SK-N-SH (cell line): Measurements from ENCODE around the gene PDZD2.

Source experiments
- CTCF ChIP-seq: fragments of 200-600 bp; sonication (generic); IDR thresholded peaks from 2 replicates; pipeline ENCODE4 v1.6.1; 2017; ENCODE audit warnings: antibody characterized with exemption, mild to moderate bottlenecking, moderate library complexity
- EP300 ChIP-seq, 2 experiments: IDR thresholded peaks; 2 replicates each; pipeline versions ENCODE4 v1.4.0 to v1.6.1; 2012; ENCODE audit warnings: borderline replicate concordance in 1 of 2, low read depth in 1 of 2, low read length in 1 of 2
- EZH2phosphoT487 ChIP-seq: fragments of 200-600 bp; sonication (generic); IDR thresholded peaks from 2 replicates; pipeline ENCODE4 v1.6.1; 2017; ENCODE audit warnings: low read depth, mixed run types, mild to moderate bottlenecking, antibody characterized with exemption, moderate library complexity, borderline replicate concordance
- GATA2 ChIP-seq: sonication (generic); formaldehyde crosslinking; IDR thresholded peaks from 2 replicates; pipeline ENCODE4 v1.5.0; 2020; ENCODE audit warnings: mild to moderate bottlenecking, missing genetic modification reagents
- JUND ChIP-seq: IDR thresholded peaks from 2 replicates; pipeline ENCODE4 v1.4.0; 2012
- MAX ChIP-seq: IDR thresholded peaks from 2 replicates; pipeline ENCODE4 v1.4.0; 2012; ENCODE audit warnings: low read depth
- MXI1 ChIP-seq: IDR thresholded peaks from 2 replicates; pipeline ENCODE4 v1.6.1; 2012; ENCODE audit warnings: mild to moderate bottlenecking, low read depth, low read length, improper control_type of control experiment
- REST ChIP-seq: IDR thresholded peaks from 2 replicates; pipeline ENCODE4 v1.6.1; 2012; ENCODE audit warnings: mild to moderate bottlenecking, low read depth, low read length, moderate library complexity
- SIN3A ChIP-seq: IDR thresholded peaks from 2 replicates; pipeline ENCODE4 v1.6.1; 2012; ENCODE audit warnings: low read depth, mild to moderate bottlenecking, low read length, moderate library complexity, borderline replicate concordance
- TEAD4 ChIP-seq: IDR thresholded peaks from 2 replicates; pipeline ENCODE4 v1.4.0; 2012; ENCODE audit warnings: mild to moderate bottlenecking, borderline replicate concordance; ENCODE audit not compliant: insufficient read depth
- USF1 ChIP-seq: IDR thresholded peaks from 2 replicates; pipeline ENCODE4 v1.4.0; 2012; ENCODE audit warnings: low read depth, borderline replicate concordance
- ZBTB33 ChIP-seq: IDR thresholded peaks from 2 replicates; pipeline ENCODE4 v1.4.0; 2012; ENCODE audit warnings: low read depth, borderline replicate concordance

- TF ChIP-seq JUND (no peak), CTCF (no peak), MAX (no peak), ZBTB33 (no peak), EP300 (IDR thresholded peaks at IDR 0.05; ENCODE audit: borderline replicate concordance in 1 of 2, low read depth in 1 of 2, low read length in 1 of 2) (no peak), SIN3A (no peak), MXI1 (no peak), GATA2 (CRISPR knock-in tag) (no peak), EZH2phosphoT487 (no peak), TEAD4 (no peak), USF1 (no peak), REST (no peak)
Measured at GRCh38 chr5:31750215-31750614, 111.3 kb downstream of the PDZD2 start.
